ENCODE data around the gene CCDC28B. TPM values are rescaled to one million over a fixed set of nuclear protein-coding genes. Genes with fewer than 3 reads are reported as not detected.

CCDC28B gene
- total and polyA plus RNA-seq, 2 donors (not counting 3 experiments of a cell fraction or from before 2014, with no cell fraction given), result 12.0 to 19.1 TPM

GRCh38 chr1:32199717-32200072 lies 700 bp upstream of the CCDC28B start:
- ChIA-PET POLR2A (no interaction called here), CTCF (interaction anchor here (0.8 to 3.0 kb wide), 5 partner anchors 16 to 214 kb away, joined by 3 to 13 read pairs (median 3); partner anchors contain the start of gene MARCKSL1)
- Histone ChIP-seq H3K9ac (replicated peaks; ENCODE audit: extremely low read depth, insufficient read depth, low read length) (no peak overlapping the region), H3K36me3 (ENCODE audit: control insufficient read depth in 2 of 2, extremely low read depth in 1 of 2, insufficient read depth in 2 of 2, low read length in 2 of 2) (peaks cover 10 to 22% of the 10 kb centered on the region in 2 experiments), H3K9me1 (replicated peaks; ENCODE audit: control insufficient read depth, extremely low read depth, insufficient read depth, low read length) (no peaks in the 10 kb centered on the region), H3K4me1 (ENCODE audit: control insufficient read depth, extremely low read depth, insufficient read depth, low read length) (peaks cover 14% of the 10 kb centered on the region), H4K20me1 (replicated peaks; ENCODE audit: control insufficient read depth, extremely low read depth, insufficient read depth, low read length) (no peaks in the 10 kb centered on the region), H3K27me3 (ENCODE audit: control insufficient read depth in 2 of 2, insufficient read depth in 2 of 2, low read length in 2 of 2) (no peaks in the 10 kb centered on the region), H3K9me3 (replicated peaks; ENCODE audit: control insufficient read depth, insufficient read depth, low read length) (no peaks in the 10 kb centered on the region), H3K4me2 (ENCODE audit: insufficient read depth, low read length) (no peak overlapping the region), H3K27ac (ENCODE audit: insufficient read depth, low read depth, low read length) (no peak overlapping the region), H3K79me2 (ENCODE audit: control insufficient read depth, insufficient read depth, low read length) (no peaks in the 10 kb centered on the region), H2AFZ (ENCODE audit: low read depth, low read length) (no peak overlapping the region), H3K4me3 (replicated peaks in 1 of 3; ENCODE audit: insufficient read depth in 1 of 3, low read depth in 1 of 3, low read length in 3 of 3) (no peak overlapping the region)
- FAIRE-seq (no peak), DNase-seq (ENCODE audit: low read depth, low spot score) (no peak)
- TF ChIP-seq EZH2 (IDR thresholded peaks at IDR 0.05; ENCODE audit: borderline replicate concordance, low read depth, low read length, severe bottlenecking) (no peak), POLR2AphosphoS5 (IDR thresholded peaks at IDR 0.05; ENCODE audit: insufficient read depth, low read depth, low read length) (no peak), JUN (IDR thresholded peaks at IDR 0.05; ENCODE audit: borderline replicate concordance, insufficient read depth, insufficient read length, low read depth) (no peak), CTCF (IDR thresholded peaks at IDR 0.05; ENCODE audit: extremely low read depth in 1 of 2, insufficient read depth in 1 of 2, low read depth in 1 of 2, low read length in 2 of 2) (no peak), POLR2A (IDR thresholded peaks at IDR 0.05; ENCODE audit: low read depth, low read length) (no peak), MAX (IDR thresholded peaks at IDR 0.05; ENCODE audit: insufficient read depth, insufficient read length) (no peak), FOS (IDR thresholded peaks at IDR 0.05; ENCODE audit: borderline replicate concordance, insufficient read depth, low read length) (no peak), MYC (IDR thresholded peaks at IDR 0.05; ENCODE audit: low read depth, low read length) (no peak), GATA2 (IDR thresholded peaks at IDR 0.05; ENCODE audit: insufficient read depth, insufficient read length, low read depth, low read length) (no peak)
- dilution Hi-C loops (cut with MboI; ENCODE audit: extremely low pct_ligation_motif_present, low sequenced_read_pairs) (no loop called here), intact Hi-C loops (cut with micrococcal nuclease) (loop anchor here (2.0 kb wide), 1 partner anchor 19 kb away; no protein-coding TSS in a partner anchor)
- no TSS peak for BruUV-seq (replicated peaks)
